Stomach (tissue), 19 donors: Measurements from ENCODE around the gene HLA-F. TPM values are rescaled to one million over a fixed set of nuclear protein-coding genes. Genes with fewer than 3 reads are reported as not detected.
A peak's percentile ranks its signal among the peaks of the same experiment; 100 is the strongest.

ENCODE experiments used
- DNase-seq, 2 donors: peaks; one replicate each; pipeline versions ENCODE4 v3.0.0 to v3.0.0-alpha.2; 2013 to 2019
- H3K27ac ChIP-seq, 5 donors: fragments of 200-600 bp in 4 of 5; sonication (generic) in 4 of 5; one replicate each; pipeline ENCODE4 v1.5.1; 2013 to 2019; ENCODE audit warnings: mild to moderate bottlenecking in 1 of 5, moderate library complexity in 1 of 5
- H3K27me3 ChIP-seq, 3 donors: fragments of 200-600 bp; sonication (generic); one replicate each; pipeline ENCODE4 v1.5.1; 2017 to 2019; ENCODE audit warnings: mixed run types in 1 of 3
- H3K36me3 ChIP-seq, 4 donors: fragments of 200-600 bp; sonication (generic); 1 replicate in 3 of 4; 2 replicates in 1 of 4; pipeline ENCODE4 v1.5.1; 2016 to 2019
- H3K4me1 ChIP-seq, 4 donors: fragments of 200-600 bp; sonication (generic); one replicate each; pipeline ENCODE4 v1.5.1; 2016 to 2019
- H3K4me3 ChIP-seq, 4 donors: fragments of 200-600 bp; sonication (generic) in 3 of 4; one replicate each; pipeline ENCODE4 v1.5.1; 2016 to 2019; ENCODE audit warnings: mild to moderate bottlenecking in 1 of 4
- H3K9me3 ChIP-seq, 4 donors: fragments of 200-600 bp; sonication (generic); one replicate each; pipeline ENCODE4 v1.5.1; 2016 to 2019
- CTCF ChIP-seq, 7 experiments: fragments of 450-650 bp in 4 of 7; fragments of 200-600 bp in 3 of 7; sonication (generic) in 3 of 7; IDR thresholded peaks; one replicate each; pipeline ENCODE4 v1.5.1; 2016 to 2019; ENCODE audit warnings: antibody characterized with exemption in 7 of 7, control low read depth in 2 of 7, mild to moderate bottlenecking in 1 of 7
- EP300 ChIP-seq: sonication (generic); formaldehyde crosslinking; IDR thresholded peaks from one replicate; pipeline ENCODE4 v1.6.1; 2017; ENCODE audit warnings: antibody characterized with exemption
- POLR2A ChIP-seq, 4 donors: fragments of 450-650 bp; IDR thresholded peaks; one replicate each; pipeline ENCODE4 v1.6.1; 2016; ENCODE audit warnings: antibody characterized with exemption in 4 of 4, control low read depth in 2 of 4, mild to moderate bottlenecking in 1 of 4, moderate library complexity in 1 of 4
- POLR2AphosphoS5 ChIP-seq, 3 donors: sonication (generic); formaldehyde crosslinking; IDR thresholded peaks; one replicate each; pipeline ENCODE4 v1.6.1; 2016; ENCODE audit warnings: antibody characterized with exemption in 3 of 3
- WGBS, 5 donors: extraction: QIAGEN DNeasy Blood & Tissue Kit in 3 of 5; methylation state at CpG; one replicate each; pipeline versions ENCODE4 v1.1.5 to v1.1.7; 2013 to 2018; 5-methylcytosine and 5-hydroxymethylcytosine counted together
- intact Hi-C: fragments of 100-400 bp; cut with DNase I; formaldehyde crosslinking; loops from one replicate; pipeline ENCODE4 v1.15.1; 2023; ENCODE audit warnings: low total_unique reads
- long read RNA-seq, 10 donors: transcript quantifications; one replicate each; lab custom pipeline, GENCODE V29; 2026
- polyA plus RNA-seq, 3 donors: library from polyadenylated mRNA; stranded (reverse); fragments of 200-250 nt; gene quantifications; one replicate each; pipeline ENCODE4 v1.2.3, GENCODE V29; 2013
- total RNA-seq, 5 donors: library from RNA; depleted of rRNA; stranded (reverse); fragments of >200 nt; gene quantifications; one replicate each; pipeline versions ENCODE4 v1.1.0 to v1.2.3, GENCODE V29; 2014 to 2016
- donor health status: healthy with polysubstance abuse.
- donor health status: Bipolar disorder and iron deficiency.
- donor health status: healthy.

The HLA-F gene
- 100 to 1,000 TPM in 3 of 5 donors, 10 to 100 TPM in 2; 32.7 to 115 (median 108) TPM for total RNA-seq
- 100 to 1,000 TPM in 1 of 3 donors, 10 to 100 TPM in 2; 17.2 to 164 (median 44.4) TPM for polyA plus RNA-seq
- long read RNA-seq, donor 1: 0 reads
- long read RNA-seq, donor 2: 0 reads
- long read RNA-seq, donor 3: 0 reads
- long read RNA-seq, donor 4: 0 reads
- long read RNA-seq, donor 5: 0 reads
- long read RNA-seq, donor 6, partial matches to known transcripts: 0 of 4 reads
- long read RNA-seq, donor 6, other reads (novel, unspliced or antisense): 0 of 4 reads
- long read RNA-seq, donor 7, partial matches to known transcripts: 0 of 1 reads
- long read RNA-seq, donor 7, other reads (novel, unspliced or antisense): 0 of 1 reads
- long read RNA-seq, donor 8: 0 reads
- long read RNA-seq, donor 9: 0 reads
- long read RNA-seq, donor 10, partial matches to known transcripts: 0 of 1 reads
- long read RNA-seq, donor 10, other reads (novel, unspliced or antisense): 0 of 1 reads

- no peaks in the 10 kb centered on the region for H3K9me3 ChIP-seq
- H3K4me1 ChIP-seq: peaks cover 0 to 27% (median 22%) of the 10 kb centered on the region in 4 donors
- H3K36me3 ChIP-seq: peaks cover 4 to 42% (median 35%) of the 10 kb centered on the region in 4 donors
- H3K27me3 ChIP-seq: no peaks in the 10 kb centered on the region
- WGBS, 5 donors: 0 to 1% (median 1%) methylated on average over 14 to 26 of the region's 26 CpGs
- H3K27ac ChIP-seq: peak within 1 kb of the TSS; percentile 84 to 96 (median 89)
- intact Hi-C loops: no loop called here
- H3K4me3 ChIP-seq: peak within 1 kb of the TSS; percentile 87 to 92 (median 89)
- peak; percentile 83 to 93 for DNase-seq
- TF ChIP-seq POLR2A (IDR thresholded peaks at IDR 0.05): no peak
- TF ChIP-seq POLR2AphosphoS5 (IDR thresholded peaks at IDR 0.05): peak; percentile 14 to 87 (median 81)
These were observed at the start of gene HLA-F for GRCh38 chr6:29723262-29723665. TSS of gene HLA-F (plus strand) at chr6:29723434. CDS start at chr6:29723464, 30 bp downstream.

GRCh38 chr6:29674008-29674407, 49.2 kb upstream of the HLA-F start:
- peaks cover 0 to 6% (median 0%) of the 10 kb centered on the region in 4 donors for H3K4me1 ChIP-seq
- H3K27ac ChIP-seq: no peak overlapping the region
- no peaks in the 10 kb centered on the region for H3K36me3 ChIP-seq
- H3K27me3 ChIP-seq: peaks cover 0 to 24% (median 0%) of the 10 kb centered on the region in 3 donors
- no peak for TF ChIP-seq POLR2A (IDR thresholded peaks at IDR 0.05)
- no peak for TF ChIP-seq POLR2AphosphoS5 (IDR thresholded peaks at IDR 0.05)
- no peak for TF ChIP-seq CTCF (IDR thresholded peaks at IDR 0.05)
- no peak for TF ChIP-seq EP300
- H3K4me3 ChIP-seq: no peak overlapping the region
- DNase-seq: no peak
- 88 to 96% (median 93%) methylated on average over 5 of the region's 5 CpGs for WGBS, 5 donors
- intact Hi-C loops: no loop called here
- no peaks in the 10 kb centered on the region for H3K9me3 ChIP-seq

GRCh38 chr6:29675561-29675960, 47.7 kb upstream of the HLA-F start:
- peaks cover 0 to 21% (median 4%) of the 10 kb centered on the region in 3 donors for H3K27me3 ChIP-seq
- intact Hi-C loops: no loop called here
- no peak overlapping the region for H3K27ac ChIP-seq
- DNase-seq: no peak
- no peak overlapping the region for H3K4me3 ChIP-seq
- no peaks in the 10 kb centered on the region for H3K36me3 ChIP-seq
- no peaks in the 10 kb centered on the region for H3K9me3 ChIP-seq
- WGBS, 5 donors: 42 to 100% (median 88%) methylated on average over 1 of the region's 1 CpG
- peaks cover 0 to 6% (median 0%) of the 10 kb centered on the region in 4 donors for H3K4me1 ChIP-seq
- TF ChIP-seq EP300: no peak
- TF ChIP-seq CTCF (IDR thresholded peaks at IDR 0.05): no peak
- TF ChIP-seq POLR2A (IDR thresholded peaks at IDR 0.05): no peak
- TF ChIP-seq POLR2AphosphoS5 (IDR thresholded peaks at IDR 0.05): no peak

GRCh38 chr6:29676981-29677601, 46.1 kb upstream of the HLA-F start:
- intact Hi-C loops: no loop called here
- Histone ChIP-seq H3K27ac (no peak overlapping the region), H3K4me1 (peaks cover 0 to 6% (median 0%) of the 10 kb centered on the region in 4 donors), H3K27me3 (peaks cover 0 to 14% (median 10%) of the 10 kb centered on the region in 3 donors), H3K4me3 (no peak overlapping the region), H3K9me3 (no peaks in the 10 kb centered on the region), H3K36me3 (no peaks in the 10 kb centered on the region)
- TF ChIP-seq CTCF (IDR thresholded peaks at IDR 0.05) (no peak), POLR2A (IDR thresholded peaks at IDR 0.05) (no peak)
- no peak for DNase-seq
- WGBS, 5 donors: 15 to 44% (median 28%) methylated on average over 2 of the region's 2 CpGs
